ENCODE measurements around the gene C1orf216. TPM values are rescaled to one million over a fixed set of nuclear protein-coding genes. Genes with fewer than 3 reads are reported as not detected.

C1orf216 gene
- total RNA-seq, 1 experiment from 2014 or later, result 13.9 TPM

DNA sequence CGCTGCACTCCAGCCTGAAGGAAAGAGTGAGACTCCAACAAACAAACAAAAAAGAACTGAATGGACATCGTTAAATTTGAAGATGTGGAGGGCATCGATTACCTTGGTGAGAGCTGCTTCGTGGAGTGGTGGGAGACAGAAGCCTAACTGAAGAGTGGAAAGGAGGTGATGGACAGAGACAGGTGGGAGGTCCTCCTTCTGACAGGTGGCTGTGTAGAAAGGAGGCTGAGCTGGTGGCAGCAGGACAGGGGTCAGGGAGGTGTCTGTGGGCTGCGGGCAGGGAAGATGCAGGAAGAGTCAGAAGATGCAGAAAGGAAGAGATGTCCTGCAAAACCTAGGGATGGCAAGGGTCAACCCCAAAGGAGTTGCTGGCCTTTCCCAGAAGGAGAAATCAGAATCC, 30.5 kb downstream of the C1orf216 start:
- H3K9me3 ChIP-seq (ENCODE audit: control insufficient read depth in 1 of 2, insufficient read depth in 1 of 2, low read depth in 1 of 2, low read length in 2 of 2), result no peaks in the 10 kb centered on the region
- ChIA-PET CTCF (no interaction called here), RAD21 (ENCODE audit: low non-redundant PET in 1 of 2, low total read pairs in 2 of 2, uncharacterized antibody in 2 of 2, unreplicated experiment in 2 of 2) (no interaction called here), POLR2A (no interaction called here)
- intact Hi-C loops (cut with micrococcal nuclease), result no loop called here
- H3K9me2 ChIP-seq (ENCODE audit: insufficient read depth), result no peaks in the 10 kb centered on the region
- H3K27me3 ChIP-seq (ENCODE audit: insufficient read depth, low read length), result peaks cover 22% of the 10 kb centered on the region; the same call in 1 of the 2 replicates
- DNase-seq (ENCODE audit: low read depth, low spot score), result no peak
- TF ChIP-seq POLR2A (IDR thresholded peaks at IDR 0.05; ENCODE audit: borderline replicate concordance, extremely low read depth, insufficient read depth, insufficient read length), result no peak
- TF ChIP-seq, protein P1, sequence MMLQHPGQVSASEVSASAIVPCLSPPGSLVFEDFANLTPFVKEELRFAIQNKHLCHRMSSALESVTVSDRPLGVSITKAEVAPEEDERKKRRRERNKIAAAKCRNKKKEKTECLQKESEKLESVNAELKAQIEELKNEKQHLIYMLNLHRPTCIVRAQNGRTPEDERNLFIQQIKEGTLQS (IDR thresholded peaks at IDR 0.05), result no peak
- no peak for TF ChIP-seq EZH2phosphoT487 (IDR thresholded peaks at IDR 0.05; ENCODE audit: borderline replicate concordance)
- no peak for TF ChIP-seq CBX3 (IDR thresholded peaks at IDR 0.05; ENCODE audit: low read depth)
- no peak overlapping the region for H3K4me2 ChIP-seq (ENCODE audit: low read length)
- H3K27ac ChIP-seq (ENCODE audit: low read depth, low read length), result no peak overlapping the region
- H3K36me3 ChIP-seq (ENCODE audit: control insufficient read depth in 1 of 2, insufficient read depth in 2 of 2, low read length in 2 of 2), result no peaks in the 10 kb centered on the region
- ATAC-seq, result no peak
- BruUV-seq (replicated peaks), result no TSS peak
- no peaks in the 10 kb centered on the region for H3K4me1 ChIP-seq (ENCODE audit: control insufficient read depth in 1 of 2, insufficient read depth in 2 of 2, low read length in 2 of 2)
- no peaks in the 10 kb centered on the region for H4K20me1 ChIP-seq (ENCODE audit: insufficient read depth)
- no peak overlapping the region for H3K9ac ChIP-seq (ENCODE audit: low read length)
- H3K4me3 ChIP-seq (replicated peaks in 1 of 2; ENCODE audit: low read depth in 1 of 2, low read length in 2 of 2), result no peak overlapping the region
- no peaks in the 10 kb centered on the region for H3K79me2 ChIP-seq (ENCODE audit: insufficient read depth, low read length)
- H2AFZ ChIP-seq (ENCODE audit: low read depth, low read length, poor library complexity, severe bottlenecking), result no peak overlapping the region

DNA sequence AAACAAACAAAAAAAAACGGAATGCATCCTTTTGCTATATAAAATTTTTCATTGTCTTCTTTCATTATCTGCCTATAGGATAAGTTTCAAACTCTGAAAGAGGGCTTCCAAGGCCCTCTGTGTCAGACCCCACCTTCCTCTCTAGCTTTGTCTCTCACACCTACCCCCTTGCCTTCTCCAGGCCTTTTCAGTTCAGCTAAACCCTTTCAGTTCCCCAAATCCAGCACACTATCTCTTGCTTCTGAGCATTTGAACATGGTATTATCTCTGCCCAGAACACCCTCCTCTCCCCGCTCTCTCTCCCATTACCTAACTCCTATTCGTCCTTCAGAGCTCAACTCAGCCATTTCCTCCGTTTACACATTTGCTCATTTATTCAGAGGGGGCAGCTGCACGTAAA, 35.7 kb downstream of the C1orf216 start:
- no peak overlapping the region for H3K4me3 ChIP-seq (replicated peaks in 1 of 2; ENCODE audit: low read depth in 1 of 2, low read length in 2 of 2)
- no peaks in the 10 kb centered on the region for H3K9me2 ChIP-seq (ENCODE audit: insufficient read depth)
- H3K9me3 ChIP-seq (ENCODE audit: control insufficient read depth in 1 of 2, insufficient read depth in 1 of 2, low read depth in 1 of 2, low read length in 2 of 2), result no peaks in the 10 kb centered on the region
- H3K9ac ChIP-seq (ENCODE audit: low read length), result no peak overlapping the region
- H3K27ac ChIP-seq (ENCODE audit: low read depth, low read length), result no peak overlapping the region
- POLR2A ChIA-PET, result no interaction called here
- ATAC-seq, result no peak
- no peak overlapping the region for H3K4me2 ChIP-seq (ENCODE audit: low read length)
- BruUV-seq (replicated peaks), result no TSS peak
- H3K4me1 ChIP-seq (ENCODE audit: control insufficient read depth in 1 of 2, insufficient read depth in 2 of 2, low read length in 2 of 2), result no peaks in the 10 kb centered on the region
- H3K36me3 ChIP-seq (ENCODE audit: control insufficient read depth in 1 of 2, insufficient read depth in 2 of 2, low read length in 2 of 2), result no peaks in the 10 kb centered on the region
- H3K79me2 ChIP-seq (ENCODE audit: insufficient read depth, low read length), result no peaks in the 10 kb centered on the region
- no peak for TF ChIP-seq EGR1 (IDR thresholded peaks at IDR 0.05; ENCODE audit: low read depth)
- H2AFZ ChIP-seq (ENCODE audit: low read depth, low read length, poor library complexity, severe bottlenecking), result no peak overlapping the region
- RAD21 ChIA-PET (ENCODE audit: low non-redundant PET in 1 of 2, low total read pairs in 2 of 2, uncharacterized antibody in 2 of 2, unreplicated experiment in 2 of 2), result no interaction called here
- CTCF ChIA-PET, result no interaction called here
- H3K27me3 ChIP-seq (ENCODE audit: insufficient read depth, low read length), result peaks cover 16% of the 10 kb centered on the region; the same call in 1 of the 2 replicates
- intact Hi-C loops (cut with micrococcal nuclease), result no loop called here
- H4K20me1 ChIP-seq (ENCODE audit: insufficient read depth), result no peaks in the 10 kb centered on the region
- no peak for DNase-seq (ENCODE audit: low read depth, low spot score)
